CD4-positive, CD25-positive, alpha-beta regulatory T cell (primary cell): ENCODE results near the gene CCDC154. TPM values are rescaled to one million over a fixed set of nuclear protein-coding genes. Genes with fewer than 3 reads are reported as not detected.

Experiments used
- ATAC-seq, 2 donors: fragments of 150-1000 bp; cut with Tn5 transposase; one replicate each; pipeline ENCODE4 v1.10.0; 2021; ENCODE audit warnings: low read depth in 2 of 2, moderate number of reproducible peaks in 2 of 2, moderate library complexity in 1 of 2
- DNase-seq, 3 donors: peaks; one replicate each; pipeline versions ENCODE4 v3.0.0 to v3.0.0-alpha.2; 2012 to 2022; ENCODE audit warnings: mixed read lengths in 1 of 3
- H3K27ac ChIP-seq: one replicate; pipeline ENCODE4 v1.7.0; 2013; ENCODE audit warnings: mild to moderate bottlenecking, low read length; ENCODE audit not compliant: insufficient read depth, poor library complexity, severe bottlenecking
- H3K27me3 ChIP-seq: one replicate; pipeline ENCODE4 v1.7.0; 2013; ENCODE audit warnings: low read length; ENCODE audit not compliant: control insufficient read depth, insufficient read depth
- H3K36me3 ChIP-seq: one replicate; pipeline ENCODE4 v1.7.0; 2013; ENCODE audit warnings: mild to moderate bottlenecking, low read length, moderate library complexity; ENCODE audit not compliant: control insufficient read depth, insufficient read depth
- H3K4me1 ChIP-seq: 2 replicates; pipeline ENCODE4 v1.7.0; 2013; ENCODE audit warnings: mild to moderate bottlenecking, low read length; ENCODE audit not compliant: insufficient read depth, control insufficient read depth, poor library complexity, severe bottlenecking
- H3K4me3 ChIP-seq: one replicate; pipeline ENCODE4 v1.7.0; 2013; ENCODE audit warnings: low read depth, mild to moderate bottlenecking, low read length, moderate library complexity
- H3K9me3 ChIP-seq, 2 experiments: 1 replicate in 1 of 2; 2 replicates in 1 of 2; pipeline ENCODE4 v1.7.0; 2013; ENCODE audit warnings: low read length in 2 of 2, mild to moderate bottlenecking in 1 of 2, moderate library complexity in 1 of 2; ENCODE audit not compliant: control insufficient read depth in 2 of 2
- H3K27ac Mint-ChIP-seq, 3 donors: one replicate each; pipeline ENCODE4 v1.8.0; 2020 to 2022; ENCODE audit warnings: mild to moderate bottlenecking in 3 of 3, mixed read lengths in 3 of 3, moderate library complexity in 2 of 3
- H3K27me3 Mint-ChIP-seq: one replicate; pipeline ENCODE4 v1.8.0; 2022; ENCODE audit warnings: mild to moderate bottlenecking, mixed read lengths
- H3K36me3 Mint-ChIP-seq: one replicate; pipeline ENCODE4 v1.8.0; 2020; ENCODE audit warnings: mixed read lengths
- H3K4me1 Mint-ChIP-seq, 4 donors: one replicate each; pipeline ENCODE4 v1.8.0; 2020 to 2022; ENCODE audit warnings: mixed read lengths in 4 of 4, mild to moderate bottlenecking in 1 of 4
- H3K4me3 Mint-ChIP-seq, 4 donors: one replicate each; pipeline ENCODE4 v1.8.0; 2020 to 2022; ENCODE audit warnings: mild to moderate bottlenecking in 4 of 4, mixed read lengths in 4 of 4, moderate library complexity in 3 of 4
- H3K9me3 Mint-ChIP-seq, 7 donors: one replicate each; pipeline ENCODE4 v1.8.0; 2020 to 2022; ENCODE audit warnings: mixed read lengths in 7 of 7, mild to moderate bottlenecking in 3 of 7, moderate library complexity in 2 of 7
- polyA plus RNA-seq, 4 donors: library from polyadenylated mRNA; unstranded; fragments of 300-500 nt; fragmentation: Illumina TruSeq; gene quantifications; one replicate each; pipeline ENCODE4 v1.2.3, GENCODE V29; 2021
- total RNA-seq: library from RNA; stranded (reverse); gene quantifications from one replicate; pipeline ENCODE4 v1.2.3, GENCODE V29; 2022

The CCDC154 gene
- total and polyA plus RNA-seq, 5 donors from 2014 or later, result 2.6 TPM; not detected in 4

DNA sequence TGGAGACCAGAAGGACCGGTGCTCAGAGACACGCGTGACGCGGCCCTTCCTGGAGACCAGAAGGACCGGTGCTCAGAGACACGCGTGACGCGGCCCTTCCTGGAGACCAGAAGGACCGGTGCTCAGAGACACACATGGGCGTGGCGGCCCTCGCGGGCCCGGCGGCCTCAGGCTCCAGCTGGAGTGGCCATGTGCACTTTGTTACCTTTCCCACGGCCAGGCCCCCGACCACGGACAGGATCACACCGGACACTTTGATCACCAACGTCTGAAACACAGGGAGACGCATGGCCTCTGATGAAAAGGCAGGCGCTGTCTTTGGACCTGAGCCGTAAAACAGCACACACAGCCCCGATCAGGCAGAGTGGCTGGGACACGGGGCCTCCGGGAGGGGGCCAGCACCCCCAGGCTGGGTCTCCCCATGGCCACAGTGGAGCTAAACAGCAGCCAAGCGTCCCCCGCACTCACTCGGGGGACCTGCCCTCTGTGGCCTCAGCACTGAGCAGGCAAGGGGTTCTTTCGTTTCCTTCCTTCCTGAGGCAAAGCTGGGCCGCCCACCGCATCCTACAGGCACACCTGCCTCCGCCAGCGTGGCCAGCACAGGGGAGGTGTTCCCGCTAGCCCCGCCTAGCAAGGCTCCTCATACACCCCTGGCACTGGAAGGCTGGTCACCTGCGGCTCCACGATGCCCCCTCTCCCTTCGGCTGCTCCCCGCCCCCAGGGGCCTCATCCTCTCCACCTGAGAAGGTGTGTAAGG lies 13.3 kb upstream of the CCDC154 start:
- ATAC-seq, result no peak
- no peak overlapping the region for H3K4me3 Mint-ChIP-seq
- DNase-seq, result no peak
- peaks cover 9% of the 10 kb centered on the region for H3K36me3 Mint-ChIP-seq
- no peaks in the 10 kb centered on the region for H3K4me1 ChIP-seq
- H3K36me3 ChIP-seq, result peaks cover 22% of the 10 kb centered on the region
- H3K27me3 Mint-ChIP-seq, result no peaks in the 10 kb centered on the region
- H3K27ac Mint-ChIP-seq, result no peak overlapping the region
- no peaks in the 10 kb centered on the region for H3K27me3 ChIP-seq
- peaks cover 0 to 1% (median 0%) of the 10 kb centered on the region in 7 donors for H3K9me3 Mint-ChIP-seq
- H3K4me3 ChIP-seq, result no peak overlapping the region
- peaks cover 0 to 3% (median 0%) of the 10 kb centered on the region in 4 donors for H3K4me1 Mint-ChIP-seq
- H3K27ac ChIP-seq, result no peak overlapping the region
- no peaks in the 10 kb centered on the region for H3K9me3 ChIP-seq

DNA sequence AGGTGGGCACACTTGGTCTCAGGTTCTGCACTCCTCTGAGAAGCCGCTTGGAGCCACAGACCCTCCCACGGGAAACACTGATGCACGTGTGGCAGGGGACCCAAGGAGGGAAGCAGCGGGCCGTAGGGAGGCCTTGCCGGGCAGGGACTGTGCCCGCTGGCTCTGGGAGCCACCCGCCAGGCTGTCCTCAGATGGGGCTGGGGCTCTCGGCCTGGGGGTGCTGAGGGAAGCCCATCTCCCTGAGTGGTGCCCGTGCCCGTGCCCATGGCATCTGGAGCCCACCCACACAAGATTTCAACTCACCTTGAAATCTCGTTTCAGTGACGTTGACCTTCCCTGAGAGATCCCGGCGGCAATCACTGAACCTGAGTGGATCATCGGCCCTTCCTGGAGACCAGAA lies 12.6 kb upstream of the CCDC154 start:
- Histone ChIP-seq H3K9me3 (no peaks in the 10 kb centered on the region), H3K36me3 (peaks cover 25% of the 10 kb centered on the region), H3K4me1 (no peaks in the 10 kb centered on the region), H3K27me3 (no peaks in the 10 kb centered on the region), H3K27ac (no peak overlapping the region), H3K4me3 (no peak overlapping the region)
- no peak overlapping the region for H3K4me3 Mint-ChIP-seq
- H3K27me3 Mint-ChIP-seq, result no peaks in the 10 kb centered on the region
- DNase-seq (no peak), ATAC-seq (no peak)
- peaks cover 0 to 3% (median 0%) of the 10 kb centered on the region in 4 donors for H3K4me1 Mint-ChIP-seq
- H3K36me3 Mint-ChIP-seq, result peaks cover 12% of the 10 kb centered on the region
- no peak overlapping the region for H3K27ac Mint-ChIP-seq
- H3K9me3 Mint-ChIP-seq, result peaks cover 0 to 1% (median 0%) of the 10 kb centered on the region in 7 donors

DNA sequence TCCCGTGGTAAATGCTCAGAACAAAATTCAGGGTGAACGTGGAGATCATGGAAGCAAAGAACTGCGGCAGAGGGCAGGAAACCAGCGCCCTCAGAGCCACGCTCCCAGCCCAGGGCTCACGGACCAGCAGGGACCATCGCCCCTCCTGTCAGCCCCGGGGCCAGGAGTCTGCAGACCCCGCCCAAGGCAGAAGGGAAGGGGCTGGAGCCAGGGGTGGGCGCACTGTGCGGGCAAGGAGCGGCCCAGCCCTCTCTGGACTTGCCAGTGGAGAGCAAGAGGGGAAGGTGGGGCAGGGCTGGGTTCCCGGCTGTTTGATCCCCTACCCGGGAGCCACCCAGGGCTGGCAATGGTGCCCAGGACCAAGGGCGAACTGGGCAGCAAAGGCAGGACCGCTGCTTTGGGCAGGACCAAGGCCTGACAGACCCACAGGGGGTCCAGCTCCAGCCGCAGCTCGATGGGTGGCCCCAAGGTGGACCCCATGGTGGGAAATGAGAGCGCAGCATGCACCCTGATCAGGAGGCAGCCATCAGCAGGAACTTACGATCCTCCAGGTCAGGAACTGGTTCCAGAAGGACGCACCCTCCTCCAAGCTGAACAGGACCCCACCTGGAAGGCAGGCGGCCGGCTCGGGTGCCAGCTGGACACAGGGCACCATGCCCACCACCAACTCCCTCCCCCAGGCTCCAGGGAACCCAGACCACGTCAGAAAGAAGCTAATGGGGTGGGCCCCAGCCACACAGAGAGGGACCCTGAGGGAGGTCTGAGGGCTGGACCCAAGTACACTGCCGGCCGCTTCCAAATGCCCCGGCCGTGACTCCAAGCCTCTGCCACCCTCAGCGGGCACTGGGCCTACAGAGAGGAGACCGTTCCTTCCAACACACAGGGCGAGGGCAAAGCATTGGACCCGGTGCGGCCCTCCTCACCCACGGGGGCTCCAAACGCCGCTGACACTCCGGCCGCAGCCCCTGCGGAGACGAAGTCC lies 11.1 kb upstream of the CCDC154 start:
- Histone ChIP-seq H3K9me3 (no peaks in the 10 kb centered on the region), H3K36me3 (peaks cover 25% of the 10 kb centered on the region), H3K4me3 (no peak overlapping the region), H3K27ac (no peak overlapping the region), H3K27me3 (no peaks in the 10 kb centered on the region), H3K4me1 (no peaks in the 10 kb centered on the region)
- Mint-ChIP-seq H3K36me3 (peaks cover 16% of the 10 kb centered on the region), H3K4me3 (no peak overlapping the region), H3K27me3 (no peaks in the 10 kb centered on the region), H3K4me1 (peaks cover 0 to 3% (median 0%) of the 10 kb centered on the region in 4 donors), H3K9me3 (peaks cover 0 to 1% (median 0%) of the 10 kb centered on the region in 7 donors), H3K27ac (no peak overlapping the region)
- ATAC-seq (no peak), DNase-seq (no peak)

DNA sequence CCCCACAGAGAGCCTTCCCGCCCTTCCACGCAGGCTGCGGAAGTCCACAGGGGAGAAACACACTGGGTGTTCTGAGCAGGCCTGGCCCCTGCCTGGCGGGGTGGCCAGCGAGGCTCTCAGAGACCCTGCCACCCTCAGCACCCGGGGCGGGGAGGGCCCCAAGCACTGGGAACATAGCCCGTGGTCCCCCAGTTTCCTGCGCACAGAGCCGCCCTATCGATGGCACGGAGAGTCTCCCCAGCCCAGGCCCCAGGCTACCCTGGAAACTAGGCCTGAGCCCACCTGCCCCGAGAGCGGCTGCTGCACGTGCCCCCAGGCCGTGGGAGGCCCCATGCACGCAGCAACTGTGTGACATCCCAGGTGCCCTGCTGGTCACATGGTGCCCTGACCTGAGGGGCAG lies 10.2 kb upstream of the CCDC154 start:
- Histone ChIP-seq H3K4me3 (no peak overlapping the region), H3K9me3 (no peaks in the 10 kb centered on the region), H3K36me3 (peaks cover 25% of the 10 kb centered on the region), H3K27ac (no peak overlapping the region), H3K27me3 (no peaks in the 10 kb centered on the region), H3K4me1 (no peaks in the 10 kb centered on the region)
- H3K4me3 Mint-ChIP-seq, result no peak overlapping the region
- H3K27ac Mint-ChIP-seq, result no peak overlapping the region
- H3K4me1 Mint-ChIP-seq, result peaks cover 0 to 3% (median 0%) of the 10 kb centered on the region in 4 donors
- peaks cover 16% of the 10 kb centered on the region for H3K36me3 Mint-ChIP-seq
- DNase-seq (no peak), ATAC-seq (no peak)
- no peaks in the 10 kb centered on the region for H3K27me3 Mint-ChIP-seq
- no peaks in the 10 kb centered on the region for H3K9me3 Mint-ChIP-seq

DNA sequence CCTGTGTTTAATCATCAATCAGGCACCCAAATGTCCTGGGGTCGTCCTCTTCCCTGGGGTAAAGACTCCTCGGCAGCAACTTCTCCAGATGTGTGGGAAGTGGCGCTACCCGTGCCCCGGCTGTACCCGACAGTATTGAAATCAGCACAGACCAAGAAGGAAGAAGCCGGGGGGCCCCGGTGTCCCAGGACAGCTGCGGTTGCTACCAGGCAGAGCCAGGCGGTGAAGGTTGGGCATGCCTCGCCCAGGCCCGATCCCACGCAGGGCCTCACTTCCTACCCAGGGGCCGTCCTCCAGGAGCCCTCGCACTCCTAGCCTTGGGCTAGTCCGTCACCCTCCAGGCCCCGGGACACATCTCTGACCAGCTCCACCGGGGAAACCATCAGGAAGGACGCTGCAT lies 9.0 kb upstream of the CCDC154 start:
- ATAC-seq (no peak), DNase-seq (no peak)
- no peaks in the 10 kb centered on the region for H3K9me3 ChIP-seq
- H3K4me1 Mint-ChIP-seq, result peaks cover 0 to 3% (median 0%) of the 10 kb centered on the region in 4 donors
- H3K27me3 Mint-ChIP-seq, result no peaks in the 10 kb centered on the region
- no peak overlapping the region for H3K27ac Mint-ChIP-seq
- H3K4me3 Mint-ChIP-seq, result no peak overlapping the region
- peaks cover 26% of the 10 kb centered on the region for H3K36me3 ChIP-seq
- no peaks in the 10 kb centered on the region for H3K4me1 ChIP-seq
- H3K27ac ChIP-seq, result no peak overlapping the region
- H3K27me3 ChIP-seq, result no peaks in the 10 kb centered on the region
- H3K36me3 Mint-ChIP-seq, result peaks cover 16% of the 10 kb centered on the region
- no peaks in the 10 kb centered on the region for H3K9me3 Mint-ChIP-seq
- no peak overlapping the region for H3K4me3 ChIP-seq

DNA sequence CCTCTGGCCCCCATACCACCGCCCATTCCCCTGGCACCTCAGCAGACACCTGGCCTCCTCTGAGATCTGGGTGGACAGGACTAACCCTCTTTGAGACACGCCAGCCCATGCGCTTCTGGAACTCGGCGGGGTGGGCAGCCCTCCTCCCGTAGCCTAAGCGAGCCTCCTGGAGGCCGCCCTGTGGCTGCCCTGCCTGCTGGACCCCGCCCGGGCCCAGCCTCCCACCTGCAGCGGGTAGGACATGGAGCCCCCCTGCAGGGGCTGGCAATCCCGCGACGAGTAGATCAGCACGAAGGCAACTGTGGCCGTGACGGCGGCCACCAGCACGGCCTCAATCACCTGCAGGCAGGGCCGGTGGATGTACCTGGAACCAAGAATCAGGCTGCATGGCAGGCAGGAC lies 8.2 kb upstream of the CCDC154 start:
- Mint-ChIP-seq H3K9me3 (no peaks in the 10 kb centered on the region), H3K4me3 (no peak overlapping the region), H3K27me3 (no peaks in the 10 kb centered on the region), H3K4me1 (peaks cover 0 to 3% (median 0%) of the 10 kb centered on the region in 4 donors), H3K27ac (no peak overlapping the region), H3K36me3 (peaks cover 16% of the 10 kb centered on the region)
- H3K27ac ChIP-seq, result no peak overlapping the region
- no peaks in the 10 kb centered on the region for H3K4me1 ChIP-seq
- H3K27me3 ChIP-seq, result no peaks in the 10 kb centered on the region
- H3K9me3 ChIP-seq, result no peaks in the 10 kb centered on the region
- peaks cover 26% of the 10 kb centered on the region for H3K36me3 ChIP-seq
- H3K4me3 ChIP-seq, result no peak overlapping the region
- DNase-seq, result no peak
- no peak for ATAC-seq

DNA sequence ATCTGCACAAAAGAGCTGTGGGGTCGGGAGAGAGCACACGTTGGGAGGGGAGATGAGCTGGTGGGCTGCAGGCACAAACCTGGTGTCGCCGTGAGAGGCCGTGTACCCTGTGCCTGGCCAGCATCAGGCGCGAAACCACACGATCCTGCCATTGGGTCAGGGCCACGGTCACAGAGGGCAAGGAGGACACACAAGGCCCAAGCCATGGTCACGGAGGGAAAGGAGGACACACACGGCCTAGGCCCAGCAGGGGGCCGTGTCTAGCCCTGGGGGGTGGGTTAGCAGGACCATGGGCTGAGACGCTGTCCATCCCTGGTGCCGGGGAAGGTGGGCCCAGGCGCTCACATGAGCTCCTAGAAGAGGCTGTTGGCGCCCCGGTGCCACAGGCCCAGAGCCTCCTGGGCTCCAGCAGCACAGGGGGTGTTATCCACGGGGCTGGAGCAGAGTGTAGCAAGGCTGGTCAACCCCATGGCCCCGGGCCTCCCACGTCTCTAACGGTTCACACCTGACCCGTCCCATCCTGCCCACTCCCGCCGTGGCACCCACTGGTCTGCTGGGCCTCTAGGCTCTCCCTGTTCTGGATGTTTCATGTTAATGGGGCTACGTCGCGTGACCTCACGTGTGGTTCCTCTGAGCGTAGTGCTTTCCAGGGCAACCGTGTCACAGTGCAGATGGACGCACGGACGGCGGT lies 7.5 kb upstream of the CCDC154 start:
- peaks cover 26% of the 10 kb centered on the region for H3K36me3 ChIP-seq
- no peak overlapping the region for H3K4me3 Mint-ChIP-seq
- no peak overlapping the region for H3K27ac ChIP-seq
- no peaks in the 10 kb centered on the region for H3K27me3 ChIP-seq
- no peak for DNase-seq
- H3K27me3 Mint-ChIP-seq, result no peaks in the 10 kb centered on the region
- no peak overlapping the region for H3K4me3 ChIP-seq
- no peaks in the 10 kb centered on the region for H3K9me3 Mint-ChIP-seq
- H3K4me1 Mint-ChIP-seq, result peaks cover 0 to 3% (median 0%) of the 10 kb centered on the region in 4 donors
- no peaks in the 10 kb centered on the region for H3K9me3 ChIP-seq
- peak overlapping the region in 1 of 3 donors; percentile 32 for H3K27ac Mint-ChIP-seq
- ATAC-seq, result no peak
- H3K36me3 Mint-ChIP-seq, result peaks cover 16% of the 10 kb centered on the region
- no peaks in the 10 kb centered on the region for H3K4me1 ChIP-seq
